HG03175 (cell line): Measurements from ENCODE around the gene MEG3.
"Not testable (repeated sequence)": the region's sequence is repeated elsewhere in the genome, so short reads cannot be mapped to it uniquely, and the experiment has no call there.

ENCODE experiments used
- ATAC-seq: cut with Tn5 transposase; IDR thresholded peaks from one replicate; pipeline ENCODE4 v1.9.1; 2021; ENCODE audit warnings: mild to moderate bottlenecking, moderate library complexity; ENCODE audit not compliant: unreplicated experiment

MEG3 gene

DNA sequence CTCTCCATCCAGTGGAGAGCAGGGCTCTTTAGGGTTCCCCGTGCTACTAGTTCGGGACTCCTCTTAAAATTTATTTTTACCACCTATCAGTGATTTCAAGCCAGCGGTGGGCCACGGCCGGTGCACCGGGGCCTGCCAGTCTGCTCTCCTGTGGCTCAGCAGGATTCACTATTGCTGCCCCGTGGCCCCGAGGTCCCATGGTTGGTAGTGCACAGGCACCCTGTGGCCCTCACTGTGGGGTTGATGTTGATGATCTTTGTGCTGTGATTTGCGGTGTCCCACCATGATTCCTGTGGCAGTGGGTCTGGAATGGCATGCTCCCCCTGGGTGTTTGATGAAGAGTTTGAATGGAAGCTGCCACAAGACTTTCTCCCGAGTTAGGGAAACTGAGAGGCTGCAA lies 12.6 kb upstream of the MEG3 start:
- no peak for ATAC-seq

DNA sequence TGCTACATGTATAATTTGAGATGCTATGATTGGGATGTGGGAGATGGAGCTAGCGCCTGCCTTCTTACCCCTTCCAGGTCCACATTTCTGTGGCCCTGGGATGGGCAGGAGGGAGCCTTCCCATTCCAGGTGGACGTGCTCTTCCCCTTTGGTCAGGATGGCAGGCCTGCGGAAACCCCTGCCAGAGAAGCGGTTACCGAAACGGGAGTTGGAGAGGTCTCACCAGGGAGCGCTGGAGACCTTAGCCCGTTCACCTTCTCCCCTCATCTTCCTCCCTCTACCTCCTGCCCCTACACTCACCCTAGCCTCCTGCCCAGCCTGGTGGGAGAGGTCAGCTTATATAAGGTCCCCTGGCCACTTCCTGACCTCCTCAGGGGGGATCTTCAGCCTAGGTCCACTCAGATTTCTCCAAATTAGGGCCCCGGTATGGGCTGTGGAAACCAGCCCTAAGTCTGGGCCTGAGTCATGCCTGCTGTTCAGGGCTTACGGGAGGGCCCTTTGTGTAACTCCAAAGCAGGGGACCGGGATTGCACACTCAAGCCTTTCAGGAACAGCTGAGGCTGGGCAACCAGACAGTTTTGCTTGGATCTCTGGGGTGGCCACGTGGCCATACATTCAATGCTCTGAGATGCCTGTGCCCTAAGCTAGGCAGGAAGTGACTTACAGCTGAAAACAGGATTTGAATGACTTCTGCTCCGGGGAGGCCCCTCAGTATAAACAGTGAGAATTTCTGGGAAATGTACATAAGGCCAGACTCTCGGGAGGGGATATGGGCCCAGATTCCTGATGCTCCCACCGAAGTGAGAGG lies 10.2 kb upstream of the MEG3 start:
- ATAC-seq = no peak

DNA sequence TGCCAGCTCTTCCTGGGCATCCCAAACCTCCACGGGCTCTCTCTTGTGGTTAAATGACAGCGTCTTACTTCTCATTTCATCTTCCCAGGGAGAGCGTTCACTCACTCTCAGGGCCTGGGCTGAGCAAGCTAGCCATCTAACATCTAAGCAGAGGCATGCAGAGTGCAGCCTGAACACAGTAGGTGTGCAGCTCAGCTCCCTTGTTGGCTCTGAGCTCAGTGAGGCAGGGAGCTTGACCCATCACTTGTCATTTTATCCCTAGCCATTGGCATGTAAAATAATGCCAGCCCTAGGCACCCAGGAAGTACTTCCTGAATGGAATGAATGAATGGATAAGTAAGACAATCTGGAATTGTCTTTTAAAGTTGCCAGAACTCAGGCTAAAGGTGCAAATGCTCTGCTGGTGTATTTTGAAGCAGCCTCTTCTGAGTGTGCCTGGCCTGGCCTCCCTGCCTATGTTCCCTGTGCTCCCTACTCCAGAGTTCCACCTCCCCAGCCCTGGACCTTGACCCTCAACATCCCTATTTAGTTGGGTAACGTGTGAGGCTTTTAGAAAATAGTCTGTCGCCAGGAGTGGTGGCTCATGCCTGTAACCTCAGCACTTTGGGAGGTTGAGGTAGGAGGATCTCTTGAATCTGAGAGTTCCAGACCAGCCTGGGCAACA lies 9.5 kb upstream of the MEG3 start:
- no peak for ATAC-seq

DNA sequence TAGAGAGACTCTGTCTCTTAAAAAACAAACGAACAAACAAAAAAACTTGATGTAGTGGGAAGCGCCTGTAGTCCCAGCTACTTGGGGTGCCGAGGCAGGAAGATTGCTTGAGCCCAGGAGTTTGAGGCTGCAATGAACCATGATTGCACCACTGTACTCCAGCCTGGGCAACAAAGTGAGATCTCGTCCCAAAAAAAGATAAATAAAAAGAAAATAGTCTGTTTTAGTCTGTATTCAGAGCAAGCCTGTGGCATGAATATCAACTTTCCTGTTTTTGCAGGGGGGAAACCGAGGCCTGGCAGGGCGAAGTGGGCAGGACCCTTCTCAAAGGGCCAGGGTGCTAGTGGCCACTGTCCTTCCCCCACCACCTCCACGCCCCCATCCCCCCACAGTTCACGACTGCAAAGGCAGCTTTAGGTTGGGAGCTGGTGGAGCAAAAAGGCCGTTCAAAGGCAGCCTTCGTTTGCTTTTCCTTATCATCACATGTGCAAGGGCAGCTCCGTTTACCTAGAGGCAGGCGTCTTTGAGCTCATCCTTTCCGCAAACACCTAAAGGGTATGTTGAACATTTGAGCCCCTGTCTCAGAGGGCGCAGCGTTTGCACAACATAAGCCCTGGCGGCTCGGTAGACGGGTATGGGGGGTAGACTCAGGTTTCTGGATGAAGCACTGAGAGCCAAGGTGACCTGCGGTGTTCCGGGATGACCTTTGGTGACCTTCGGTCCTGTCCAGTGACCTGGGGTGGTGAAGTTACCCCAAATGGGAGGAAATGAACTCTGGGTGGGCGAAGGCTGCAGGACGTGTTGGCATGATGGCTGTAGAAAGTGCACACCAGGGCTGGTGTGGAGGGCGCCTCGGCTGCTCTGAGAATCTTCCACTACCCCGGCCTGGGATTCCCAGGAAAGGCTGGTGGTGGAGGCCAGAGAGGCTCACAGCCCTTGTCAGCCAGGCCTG lies 8.7 kb upstream of the MEG3 start:
- ATAC-seq = no peak

DNA sequence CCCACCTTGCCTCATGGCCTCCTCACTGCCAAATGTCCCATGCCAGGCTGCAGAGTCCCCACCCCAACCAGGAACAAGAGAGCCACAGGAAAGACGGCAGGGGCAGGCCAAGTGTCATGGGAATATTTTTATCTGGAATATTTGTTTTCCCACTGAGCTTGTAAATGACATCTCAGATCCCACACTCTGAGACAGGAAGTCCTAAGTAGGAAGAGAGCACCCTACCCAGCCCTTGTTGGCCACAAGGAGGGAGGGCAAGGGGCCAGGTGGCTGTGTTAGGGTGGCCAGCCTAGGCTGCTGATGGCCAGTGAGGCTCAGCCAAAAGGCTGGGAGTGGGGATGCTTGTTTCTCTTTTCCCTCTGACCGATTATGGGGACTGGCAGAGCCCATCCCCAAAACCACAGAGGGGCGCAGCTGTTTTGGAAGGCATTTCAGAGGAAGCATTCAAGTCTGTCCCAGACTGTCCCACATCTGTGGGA lies 7.7 kb upstream of the MEG3 start:
- ATAC-seq = no peak

DNA sequence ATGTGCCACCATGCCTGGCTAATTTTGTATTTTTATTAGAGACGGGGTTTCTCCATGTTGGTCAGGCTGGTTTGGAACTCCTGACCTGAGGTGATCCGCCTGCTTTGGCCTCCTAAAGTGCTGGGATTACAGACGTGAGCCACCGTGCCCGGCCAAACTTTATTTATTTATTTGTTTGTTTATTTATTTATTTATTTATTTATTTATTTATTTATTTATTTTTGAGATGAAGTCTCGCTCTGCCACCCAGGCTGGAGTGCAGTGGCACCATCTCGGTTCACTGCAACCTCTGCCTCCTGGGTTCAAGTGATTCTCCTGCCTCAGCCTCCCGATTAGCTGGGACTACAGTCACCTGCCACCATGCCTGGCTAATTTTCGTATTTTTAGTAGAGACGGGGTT lies 7.0 kb upstream of the MEG3 start:
- ATAC-seq = not testable (repeated sequence)

DNA sequence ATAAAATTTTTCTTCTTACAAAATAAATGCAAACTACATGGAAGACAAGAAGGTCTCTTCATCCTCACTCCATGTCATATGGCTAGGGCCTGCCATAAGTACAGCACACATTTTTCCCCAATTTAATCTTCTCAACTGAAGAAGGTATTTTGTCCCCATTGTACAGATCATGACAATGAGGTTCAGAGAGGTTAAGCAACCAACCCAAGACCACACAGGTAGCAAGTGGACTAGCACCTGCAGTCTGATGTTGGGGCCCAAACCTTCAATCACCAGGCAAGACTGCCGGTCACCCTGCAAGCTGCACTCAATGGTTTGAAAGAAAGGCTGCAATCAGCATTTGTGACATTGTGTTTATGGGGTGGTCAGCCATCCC lies 6.5 kb upstream of the MEG3 start:
- ATAC-seq = no peak

DNA sequence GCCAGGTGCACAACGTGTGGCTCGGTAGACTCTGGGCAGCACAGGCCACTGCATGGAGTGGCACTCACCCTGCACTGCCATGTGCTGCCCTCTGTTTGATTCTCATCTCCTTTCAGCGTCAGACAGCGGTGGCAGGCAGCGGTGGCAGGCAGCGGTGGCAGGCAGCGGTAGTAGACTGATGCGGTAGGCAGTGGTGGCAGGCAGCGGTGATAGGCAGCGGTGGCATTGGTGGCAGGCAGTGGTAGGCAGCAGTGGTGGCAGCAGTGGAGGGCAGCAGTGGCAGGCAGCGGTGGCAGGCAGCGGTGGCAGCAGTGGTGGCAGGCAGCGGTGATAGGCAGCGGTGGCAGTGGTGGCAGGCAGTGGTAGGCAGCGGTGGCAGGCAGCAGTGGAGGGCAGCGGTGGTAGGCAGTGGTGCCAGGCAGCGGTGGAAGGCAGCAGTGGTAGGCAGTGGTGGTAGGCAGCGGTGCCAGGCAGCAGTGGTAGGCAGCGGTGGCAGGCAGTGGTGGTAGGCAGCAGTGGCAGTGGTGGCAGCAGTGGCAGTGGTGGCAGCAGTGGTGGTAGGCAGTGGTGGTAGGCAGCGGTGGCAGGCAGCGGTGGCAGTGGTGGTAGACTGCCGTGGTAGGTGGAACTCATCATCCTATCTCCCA lies 6.0 kb upstream of the MEG3 start:
- ATAC-seq = no peak

DNA sequence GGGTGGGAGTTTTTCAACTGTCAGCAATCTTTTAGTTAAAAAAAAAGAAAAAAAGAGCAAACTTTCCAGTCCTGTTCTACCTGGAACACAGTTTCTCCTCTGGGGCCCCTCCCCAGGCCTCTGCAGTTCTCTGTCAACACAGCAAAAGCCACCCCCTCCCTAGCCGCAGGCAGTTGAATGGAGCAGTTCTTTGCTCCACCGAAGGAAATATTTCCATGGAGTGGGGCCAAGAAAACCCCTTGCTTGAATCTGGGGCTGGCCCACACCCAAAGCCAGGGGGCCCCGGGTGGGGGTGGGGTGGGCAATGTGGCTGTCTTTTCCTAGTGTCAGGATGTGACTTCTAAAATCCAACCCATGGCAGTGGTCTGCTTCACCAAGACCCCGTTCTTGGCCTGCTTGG lies 5.0 kb upstream of the MEG3 start:
- no peak for ATAC-seq

DNA sequence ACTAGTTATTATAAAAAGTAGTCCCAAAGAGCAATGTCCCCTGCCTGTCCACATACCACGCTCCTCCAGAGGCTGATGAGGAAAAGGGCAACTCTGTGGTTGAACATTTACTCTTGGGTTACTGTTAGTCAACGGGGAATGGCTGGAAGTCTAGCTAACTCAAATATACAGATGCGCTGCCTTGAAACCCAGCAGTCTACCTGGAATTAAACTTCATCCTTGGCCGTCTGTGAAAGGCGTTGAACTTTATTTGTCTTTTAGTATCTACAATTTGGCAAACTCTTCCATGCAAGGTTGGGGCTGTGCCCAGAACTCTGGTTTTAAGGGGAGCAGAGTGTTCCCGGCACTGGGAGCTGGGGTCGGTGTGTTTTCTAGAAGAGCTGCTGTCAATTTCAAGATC lies 3.9 kb upstream of the MEG3 start:
- no peak for ATAC-seq

DNA sequence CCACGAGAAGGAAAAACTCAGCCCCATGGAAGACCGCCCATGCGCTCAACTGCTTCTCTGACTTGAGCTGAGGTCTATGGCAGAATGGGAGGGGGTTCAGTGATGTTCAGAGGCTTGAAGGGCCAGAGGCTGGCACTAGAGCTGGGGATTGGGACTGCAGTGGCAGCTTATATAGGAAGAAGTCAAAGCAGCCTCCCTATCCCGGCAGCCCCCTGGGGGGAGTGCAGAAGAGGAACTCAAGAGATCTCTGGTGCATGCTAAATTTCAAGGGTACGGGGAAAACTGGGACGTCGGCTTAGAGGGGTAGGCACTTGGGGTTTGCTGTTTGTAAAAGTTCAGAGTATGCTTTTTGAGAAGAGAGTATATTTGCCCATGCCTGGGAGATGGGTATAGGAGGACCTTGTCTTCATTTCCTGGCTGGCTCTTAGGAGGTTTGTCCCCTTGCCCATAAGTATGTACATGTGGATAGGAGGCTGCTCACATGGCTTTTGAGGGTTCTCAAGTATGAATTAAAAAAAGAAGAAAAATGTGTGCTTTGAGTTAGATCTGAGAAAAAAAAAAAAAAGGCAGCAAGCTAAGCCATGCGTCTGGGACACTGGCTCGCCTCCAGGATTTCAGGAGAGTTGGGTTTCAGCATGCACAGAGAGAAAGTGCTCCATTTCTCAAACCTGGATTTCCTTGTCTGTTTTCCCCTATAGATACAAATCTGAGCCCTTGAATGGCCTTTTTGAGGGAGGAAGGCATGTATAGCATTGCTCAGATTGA lies 3.2 kb upstream of the MEG3 start:
- no peak for ATAC-seq

DNA sequence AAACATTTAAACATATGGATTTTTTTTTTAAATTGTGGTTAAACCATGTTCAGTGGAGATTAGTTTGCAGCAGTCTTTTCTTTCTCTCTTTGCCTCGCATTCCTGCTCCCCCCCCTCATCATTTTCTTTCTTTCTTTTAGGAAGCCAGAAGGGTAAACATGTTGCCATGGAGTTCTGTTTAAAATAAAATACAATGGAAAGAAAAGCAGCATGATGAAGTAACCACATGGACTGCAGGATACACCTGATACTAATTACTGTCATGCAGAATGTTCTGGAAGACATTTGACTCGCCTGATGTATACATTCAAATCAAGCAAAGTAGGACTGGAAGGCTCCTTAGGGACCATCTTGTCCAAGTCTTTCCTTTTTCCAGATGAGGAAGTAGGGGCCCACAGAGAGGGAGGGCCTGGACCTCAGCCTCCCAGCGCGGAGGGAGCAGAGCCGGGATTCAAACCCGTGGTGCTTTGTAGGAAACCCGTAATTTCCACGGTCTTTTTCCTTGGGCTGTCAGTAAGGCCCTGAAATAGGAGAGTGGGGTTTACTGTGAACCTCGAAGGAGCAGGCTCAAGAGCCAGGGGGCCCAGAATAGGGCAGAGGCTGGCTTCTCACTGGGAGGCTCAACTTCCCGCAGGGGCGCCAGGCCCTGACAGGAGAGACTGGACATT lies 2.4 kb upstream of the MEG3 start:
- no peak for ATAC-seq

DNA sequence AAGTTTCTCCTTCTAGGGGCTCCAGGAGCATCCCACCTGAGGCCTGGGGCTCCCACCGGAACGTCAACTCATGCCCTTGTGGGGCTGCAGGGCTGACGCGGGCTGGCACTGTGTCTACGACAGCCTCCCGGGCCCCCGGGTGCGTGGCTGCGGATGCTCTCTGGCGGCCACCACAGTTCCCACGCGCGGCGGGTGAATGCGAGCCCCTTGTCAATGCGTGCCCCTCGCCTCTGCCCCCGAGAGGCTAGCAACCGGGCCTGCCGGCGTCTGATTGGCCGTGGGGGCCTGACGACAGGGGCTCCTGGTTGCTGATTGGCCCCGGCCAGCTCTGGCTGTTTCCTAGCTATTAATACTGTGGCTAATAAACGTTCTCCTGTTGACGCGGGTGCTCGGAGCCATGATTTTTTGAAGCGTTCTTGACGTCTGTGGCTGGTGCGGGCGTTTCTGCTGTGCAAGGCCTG lies 1.8 kb upstream of the MEG3 start:
- no peak for ATAC-seq

DNA sequence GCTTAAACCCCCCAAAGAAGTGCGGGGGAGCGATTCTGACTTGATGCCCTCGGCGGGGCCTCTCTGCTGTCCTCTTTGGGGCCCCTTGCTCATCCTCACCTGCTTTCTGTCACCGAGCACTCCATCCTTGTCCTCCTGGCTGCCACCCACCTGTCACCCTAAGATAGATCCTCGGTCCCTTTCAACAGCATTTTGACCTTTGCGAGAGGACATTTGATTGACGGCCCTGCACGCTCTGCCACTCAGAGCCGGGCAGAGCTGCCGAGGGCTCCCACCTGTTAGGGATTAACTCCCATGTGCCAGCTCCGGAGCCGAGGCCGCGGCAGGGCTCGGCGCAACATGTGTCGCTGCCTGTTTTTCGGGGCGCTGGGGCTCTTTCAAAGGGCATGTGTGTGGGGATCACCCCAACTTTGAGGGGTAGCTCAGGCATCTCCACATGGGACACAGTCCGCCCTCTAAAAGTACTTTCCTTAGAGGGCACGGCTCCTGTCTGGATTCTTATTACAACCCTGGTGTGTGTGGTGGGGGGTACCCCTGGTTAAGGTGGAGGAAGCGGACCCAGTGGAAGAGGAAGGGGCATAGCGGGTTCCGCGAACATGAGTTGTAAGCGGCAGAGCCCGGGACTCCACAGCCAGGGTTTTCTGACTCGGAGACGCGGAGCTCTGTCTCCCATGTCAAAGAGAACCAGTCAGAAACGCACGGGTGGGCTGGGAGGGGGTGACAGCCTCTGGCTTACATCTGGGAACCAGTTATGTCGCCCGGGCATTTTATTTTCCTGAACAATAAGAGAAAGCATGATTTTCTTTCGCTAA lies 811 bp upstream of the MEG3 start:
- no peak for ATAC-seq

DNA sequence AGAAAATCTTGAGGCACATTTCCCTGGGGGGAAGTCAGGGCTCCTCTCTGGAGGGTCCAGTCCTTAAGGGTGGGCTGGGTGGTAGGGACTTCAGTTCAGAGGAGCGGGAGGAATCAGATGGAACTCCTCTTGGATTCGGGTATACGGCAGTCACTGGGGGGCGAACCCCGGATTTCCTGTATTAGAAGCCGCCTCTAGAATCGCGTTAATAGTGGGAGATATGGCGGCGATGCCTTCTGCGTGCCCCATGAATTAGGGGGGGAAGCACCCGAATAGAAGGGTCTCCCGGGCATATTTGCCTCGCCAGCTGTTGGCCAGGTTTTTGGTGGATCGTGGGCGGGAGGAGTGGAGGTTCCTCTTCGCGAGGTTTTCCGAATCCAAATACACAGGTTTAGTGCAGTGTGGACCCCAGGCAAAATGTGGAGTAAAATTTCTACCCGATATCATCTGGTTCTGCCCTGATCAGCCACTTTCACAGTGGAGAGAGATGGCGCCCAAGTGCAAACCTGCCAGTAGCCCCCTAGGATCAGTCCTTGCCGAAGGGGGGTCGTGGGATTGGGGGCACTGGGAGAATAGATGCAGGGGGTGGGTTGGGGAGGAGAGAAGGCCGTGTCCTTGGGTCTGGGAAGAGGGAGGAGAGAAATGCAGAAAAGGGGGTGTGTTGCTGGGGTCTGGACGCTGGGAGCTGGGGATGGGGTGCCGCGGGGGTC lies 628 bp downstream of the MEG3 start:
- ATAC-seq = no peak

DNA sequence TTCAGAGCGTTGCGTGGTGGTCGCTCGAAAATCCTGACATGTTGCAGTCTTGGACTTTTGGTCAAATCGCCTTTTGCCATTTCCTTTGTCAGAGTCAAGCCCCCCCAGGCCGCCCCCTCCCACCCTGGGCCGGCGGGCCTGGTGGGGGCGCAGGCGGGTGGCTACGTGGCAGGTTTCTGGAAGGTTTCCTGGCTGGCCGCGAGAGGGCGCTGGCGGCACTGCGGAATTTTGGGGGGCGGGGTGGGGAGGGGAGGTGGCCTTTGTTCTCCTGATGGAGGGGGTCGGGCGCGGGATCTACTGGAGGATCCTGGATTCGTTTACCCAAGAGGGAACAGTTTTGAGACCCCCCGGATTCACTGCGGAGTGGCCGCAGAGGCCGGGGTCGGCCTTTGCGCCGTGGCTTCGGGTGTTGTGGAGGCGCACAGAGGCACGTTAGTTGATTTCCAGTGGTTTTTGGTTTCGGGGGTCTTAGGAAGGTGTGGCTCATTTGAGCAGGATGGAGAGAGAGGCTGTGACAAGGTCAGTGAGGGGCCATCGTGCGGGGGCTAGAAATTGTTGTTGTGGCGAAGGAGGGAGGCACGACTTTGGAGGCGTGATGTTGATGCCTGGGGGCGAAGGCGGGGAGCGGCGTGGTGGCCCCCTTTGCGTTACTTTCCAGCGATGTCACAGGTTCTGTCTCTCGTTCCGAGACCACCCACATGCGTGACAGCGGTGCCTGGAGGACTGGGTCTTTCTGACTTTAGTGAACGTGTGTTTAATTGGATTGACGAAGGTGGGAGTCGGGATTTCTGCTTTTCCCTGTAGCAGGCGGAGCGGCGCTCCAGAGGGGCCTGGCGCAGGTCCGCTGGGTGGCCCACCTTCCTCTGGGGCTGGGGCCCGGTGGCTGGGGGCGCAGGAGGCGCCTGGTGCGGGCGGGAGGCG lies 1.4 kb downstream of the MEG3 start:
- no peak for ATAC-seq
